ENCODE data around the gene TDRD10. TPM values are rescaled to one million over a fixed set of nuclear protein-coding genes. Genes with fewer than 3 reads are reported as not detected.
"Not testable (repeated sequence)": the region's sequence is repeated elsewhere in the genome, so short reads cannot be mapped to it uniquely, and the experiment has no call there.

The TDRD10 gene
- total RNA-seq, 1 experiment from 2014 or later = not detected

- DNase-seq (ENCODE audit: low spot score) = no peak
Measured at GRCh38 chr1:154517661-154518060, 15.6 kb downstream of the TDRD10 start.

- no peak for DNase-seq (ENCODE audit: low spot score)
Measured at GRCh38 chr1:154519591-154519991, 17.6 kb downstream of the TDRD10 start.

DNA sequence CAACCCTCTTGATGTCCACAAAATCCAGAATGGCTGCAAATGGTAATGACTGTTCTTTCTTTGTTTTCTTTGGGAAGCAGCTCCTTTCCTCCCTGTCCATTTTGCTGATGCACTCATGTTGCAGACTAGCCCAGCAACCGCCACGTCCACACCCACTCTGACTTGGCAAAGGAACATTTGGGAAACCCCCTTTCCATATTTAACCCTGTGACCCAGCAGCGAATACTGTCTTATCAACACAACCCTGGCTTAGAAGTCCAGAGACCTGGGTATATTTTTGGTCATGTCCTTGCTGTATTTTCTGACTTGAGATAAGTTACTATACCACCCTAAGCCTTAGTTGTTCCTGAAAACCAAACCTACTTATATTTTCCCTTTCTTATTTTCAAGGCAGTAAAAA is 18.3 kb downstream of the TDRD10 start:
- DNase-seq (ENCODE audit: low spot score) = peak; percentile 58

- DNase-seq (ENCODE audit: low spot score) = no peak
Measured at GRCh38 chr1:154521695-154522094, 19.7 kb downstream of the TDRD10 start.

GRCh38 chr1:154524881-154525280 is 22.9 kb downstream of the TDRD10 start:
- DNase-seq (ENCODE audit: low spot score) = no peak

- no peak for DNase-seq (ENCODE audit: low spot score)
Measured at GRCh38 chr1:154527192-154527591, 25.2 kb downstream of the TDRD10 start.

DNA sequence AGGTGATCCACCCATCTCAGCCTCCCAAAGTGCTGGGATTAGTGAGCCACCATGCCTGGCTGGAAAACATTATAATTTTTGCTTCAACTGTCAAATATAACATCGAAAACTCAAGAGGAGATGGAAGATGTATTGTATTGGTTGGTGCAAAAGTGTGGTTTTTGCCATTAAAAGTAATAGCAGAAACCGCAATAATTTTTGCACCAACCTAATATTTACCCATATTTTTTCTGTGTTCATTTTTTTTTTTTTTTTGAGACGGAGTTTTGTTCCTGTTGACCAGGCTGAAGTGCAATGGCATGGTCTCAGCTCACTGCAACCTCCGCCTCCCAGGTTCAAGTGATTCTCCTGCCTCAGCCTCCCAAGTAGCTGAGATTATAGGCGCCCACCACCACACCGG is 27.3 kb downstream of the TDRD10 start:
- DNase-seq (ENCODE audit: low spot score) = no peak

DNA sequence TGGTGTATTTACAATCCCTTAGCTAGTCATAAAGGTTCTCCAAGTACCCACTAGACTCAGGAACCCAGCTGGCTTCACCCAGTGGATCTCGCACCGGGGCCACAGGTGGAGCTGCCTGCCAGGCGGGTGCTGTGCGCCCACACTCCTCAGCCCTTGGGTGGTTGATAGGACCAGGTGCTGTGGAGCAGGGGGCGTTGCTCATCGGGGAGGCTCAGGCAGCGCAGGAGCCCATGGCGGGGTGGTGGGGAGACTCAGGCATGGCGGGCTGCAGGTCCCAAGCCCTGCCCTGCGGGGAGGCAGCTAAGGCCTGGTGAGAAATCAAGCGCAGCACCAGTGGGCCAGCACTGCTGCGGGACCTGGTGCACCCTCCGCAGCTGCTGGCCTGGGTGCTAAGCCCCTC is 29.9 kb downstream of the TDRD10 start:
- not testable (repeated sequence) for DNase-seq (ENCODE audit: low spot score)

- DNase-seq (ENCODE audit: low spot score) = peak; percentile 53
Measured at GRCh38 chr1:154533952-154534844, 32.2 kb downstream of the TDRD10 start.

DNA sequence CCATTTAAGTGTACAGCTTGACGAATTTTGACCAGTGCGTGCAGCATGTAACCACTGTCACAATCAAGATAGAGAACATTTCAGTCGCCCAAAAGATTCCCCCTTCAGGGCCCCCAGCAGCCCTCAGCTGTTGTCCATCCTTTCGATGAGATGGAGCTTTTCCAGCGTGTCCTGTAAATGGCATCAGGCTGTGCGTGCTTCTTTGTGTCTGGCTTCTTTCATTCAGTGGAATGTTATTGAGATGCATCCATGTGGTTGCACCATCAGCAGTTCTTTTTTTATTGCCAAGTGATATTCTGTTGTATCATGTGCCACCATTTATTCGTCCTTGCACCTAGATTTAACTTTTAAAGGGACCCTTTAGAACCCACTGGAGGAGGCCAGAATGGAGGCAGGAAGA is 34.6 kb downstream of the TDRD10 start:
- no peak for DNase-seq (ENCODE audit: low spot score)

GRCh38 chr1:154539486-154540483 is 37.8 kb downstream of the TDRD10 start:
- DNase-seq (ENCODE audit: low spot score) = no peak

DNA sequence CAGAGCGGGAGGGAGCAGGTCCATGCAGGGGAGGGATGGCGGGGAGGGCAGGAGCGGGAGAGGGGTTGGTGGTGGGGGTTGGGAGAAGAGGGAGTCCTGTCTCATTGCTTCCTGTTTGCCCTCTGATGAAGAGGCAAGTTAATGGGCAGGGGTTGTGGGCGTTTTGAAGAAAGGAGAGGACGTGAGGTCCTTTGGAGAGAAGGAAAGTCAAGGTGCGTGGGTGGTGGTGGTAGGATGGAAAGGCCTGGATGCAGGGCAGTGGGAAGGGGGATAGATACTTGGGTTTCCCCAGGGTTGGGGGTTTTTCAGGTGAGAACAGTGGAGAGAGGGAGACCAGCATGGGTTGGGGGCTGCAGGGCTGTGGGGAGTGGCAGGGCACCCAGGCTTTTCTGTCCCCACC is 39.2 kb downstream of the TDRD10 start:
- DNase-seq (ENCODE audit: low spot score) = no peak

GRCh38 chr1:154546264-154547063 is 44.4 kb downstream of the TDRD10 start:
- peak; percentile 76 for DNase-seq (ENCODE audit: low spot score)

DNA sequence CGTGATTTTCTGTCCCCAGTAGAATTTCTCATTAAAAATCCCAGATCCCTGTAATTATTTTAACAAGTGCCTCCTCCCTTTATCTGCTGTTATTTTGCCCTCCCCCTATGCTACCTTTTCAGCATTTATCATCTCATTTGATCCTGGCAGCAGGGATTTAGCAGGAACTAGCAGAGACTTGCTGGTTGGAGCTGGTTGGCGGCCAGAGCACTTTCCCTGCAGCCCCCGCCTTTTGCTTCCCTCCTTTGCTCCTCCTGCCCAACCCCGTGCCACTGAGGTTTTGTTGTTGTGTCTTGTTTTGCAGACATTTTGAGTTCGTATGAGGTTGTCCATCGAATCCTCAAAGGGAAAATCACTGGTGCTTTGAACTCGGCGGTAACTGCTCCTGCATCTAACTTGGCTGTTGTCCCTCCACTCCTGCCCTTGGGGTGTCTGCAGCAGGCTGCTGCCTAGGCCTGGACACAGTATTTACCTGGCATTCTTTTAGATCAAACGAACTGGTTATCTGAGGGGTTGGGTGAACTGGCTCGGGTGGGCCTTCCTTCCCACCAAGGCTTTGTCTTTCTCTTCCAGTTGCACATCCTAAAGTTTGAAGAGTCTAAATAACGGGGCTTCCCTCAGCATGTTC is 45.2 kb downstream of the TDRD10 start:
- DNase-seq (ENCODE audit: low spot score) = no peak

- no peak for DNase-seq (ENCODE audit: low spot score)
Measured at GRCh38 chr1:154548028-154548427, 46.0 kb downstream of the TDRD10 start.

GRCh38 chr1:154549202-154549770 is 47.3 kb downstream of the TDRD10 start:
- no peak for DNase-seq (ENCODE audit: low spot score)

DNA sequence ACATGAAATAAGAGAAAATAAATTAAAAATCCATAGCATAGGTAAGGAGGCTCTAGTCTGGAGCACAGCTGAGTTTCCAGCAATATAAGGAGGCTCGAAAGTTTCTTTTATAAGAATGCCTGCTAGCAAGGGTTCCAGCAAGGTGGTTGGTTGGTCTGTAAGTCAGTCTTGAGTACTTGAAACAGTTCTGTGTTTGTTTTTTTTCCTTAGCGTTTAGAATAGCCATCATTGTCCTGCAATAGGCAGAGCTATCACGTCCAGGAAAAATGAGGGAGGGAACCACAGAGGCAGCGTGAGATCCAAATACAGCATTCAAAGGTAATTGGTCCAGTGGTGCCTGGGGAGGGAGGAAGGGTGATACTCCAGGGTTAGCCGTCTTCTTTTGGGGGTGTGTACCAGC is 48.1 kb downstream of the TDRD10 start:
- no peak for DNase-seq (ENCODE audit: low spot score)

DNA sequence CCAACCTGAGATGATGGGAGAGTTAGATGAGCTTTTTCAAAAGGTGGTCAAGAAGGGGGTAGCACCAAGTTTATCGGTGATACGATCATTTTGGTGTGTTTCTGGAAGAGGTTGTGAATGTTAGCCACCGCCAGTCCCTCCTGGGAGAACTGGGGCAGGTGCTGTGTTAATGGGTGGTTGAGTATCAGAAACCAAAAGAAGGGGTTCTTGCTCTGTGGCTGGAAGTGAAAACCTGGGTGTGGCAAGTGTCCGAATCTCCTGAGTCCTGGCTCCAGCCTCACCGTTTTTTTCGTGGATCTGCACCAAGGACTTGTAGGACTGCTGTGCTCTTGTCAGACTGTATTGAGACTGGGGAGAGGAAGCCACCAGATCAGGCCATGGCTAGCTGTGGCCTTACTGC is 48.6 kb downstream of the TDRD10 start:
- DNase-seq (ENCODE audit: low spot score) = no peak

- DNase-seq (ENCODE audit: low spot score) = no peak
Measured at GRCh38 chr1:154551474-154551873, 49.5 kb downstream of the TDRD10 start.

DNA sequence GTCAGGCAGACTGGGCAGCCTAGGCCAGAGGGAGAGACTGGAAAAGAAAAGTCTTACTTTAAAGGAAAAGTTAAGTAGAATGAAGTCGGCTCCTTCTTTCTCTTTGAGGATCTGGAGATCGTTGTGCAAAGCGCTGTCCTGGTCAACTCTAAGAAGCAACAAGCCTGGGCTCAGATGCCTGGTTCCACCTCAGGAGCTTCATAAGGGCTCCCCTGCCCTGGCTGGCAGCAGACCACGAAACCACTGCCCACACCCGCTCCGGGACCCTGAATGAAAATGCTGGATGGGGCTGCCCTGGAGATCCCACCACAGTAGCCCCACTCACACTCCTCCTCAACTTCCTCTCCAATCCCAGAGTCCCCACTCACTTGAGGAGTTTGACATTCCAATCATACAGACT is 50.0 kb downstream of the TDRD10 start:
- DNase-seq (ENCODE audit: low spot score) = no peak

All from A172 (cell line).